Kidney epithelial cell (primary cell): ENCODE data around the gene PFDN6. TPM values are rescaled to one million over a fixed set of nuclear protein-coding genes. Genes with fewer than 3 reads are reported as not detected.
A peak's percentile ranks its signal among the peaks of the same experiment; 100 is the strongest.
"Not testable (repeated sequence)": the region's sequence is repeated elsewhere in the genome, so short reads cannot be mapped to it uniquely, and the experiment has no call there.

Experiments used
- DNase-seq: peaks from one replicate; pipeline ENCODE4 v3.0.0-alpha.2; 2010; ENCODE audit warnings: low read depth
- H3K27me3 ChIP-seq: 2 replicates; pipeline ENCODE4 v1.6.0; 2011; ENCODE audit warnings: low read length; ENCODE audit not compliant: control insufficient read depth, insufficient read depth
- H3K36me3 ChIP-seq: 2 replicates; pipeline ENCODE4 v1.5.1; 2011; ENCODE audit warnings: low read length; ENCODE audit not compliant: control insufficient read depth, insufficient read depth
- H3K4me3 ChIP-seq: 2 replicates; pipeline ENCODE4 v1.5.1; 2011; ENCODE audit warnings: low read depth, mild to moderate bottlenecking, control low read depth, low read length
- CTCF ChIP-seq: IDR thresholded peaks from 2 replicates; pipeline ENCODE4 v1.5.1; 2011; ENCODE audit warnings: mild to moderate bottlenecking, moderate library complexity, low read length, control low read depth, inconsistent platforms; ENCODE audit not compliant: insufficient read depth, poor library complexity, severe bottlenecking
- total RNA-seq: library from RNA; depleted of rRNA; stranded (reverse); fragments of >200 nt; gene quantifications from 2 replicates; pipeline ENCODE4 v1.2.3, GENCODE V29; 2015

The PFDN6 gene
- total RNA-seq, 1 donor from 2014 or later: 51.4 TPM

- Histone ChIP-seq H3K36me3 (peaks cover 4% of the 10 kb centered on the region), H3K4me3 (no peak overlapping the region), H3K27me3 (no peaks in the 10 kb centered on the region)
- DNase-seq: no peak
- TF ChIP-seq CTCF: peak; percentile 95
Measured at GRCh38 chr6:33279971-33280511, 9.4 kb upstream of the PFDN6 start.

GRCh38 chr6:33280539-33280938 lies 8.9 kb upstream of the PFDN6 start:
- no peak for TF ChIP-seq CTCF
- DNase-seq: no peak
- Histone ChIP-seq H3K36me3 (peaks cover 4% of the 10 kb centered on the region), H3K27me3 (no peaks in the 10 kb centered on the region), H3K4me3 (no peak overlapping the region)

GRCh38 chr6:33285214-33285613 lies 4.2 kb upstream of the PFDN6 start:
- not testable (repeated sequence) for H3K4me3 ChIP-seq, H3K36me3 ChIP-seq, DNase-seq, H3K27me3 ChIP-seq

- Histone ChIP-seq H3K36me3 (no peaks in the 10 kb centered on the region), H3K27me3 (no peaks in the 10 kb centered on the region), H3K4me3 (no peak overlapping the region)
- TF ChIP-seq CTCF: no peak
- DNase-seq: no peak
Measured at GRCh38 chr6:33286946-33287914, 2.2 kb upstream of the PFDN6 start.

GRCh38 chr6:33288141-33288920 lies 1.1 kb upstream of the PFDN6 start:
- peak overlapping the region; percentile 83 for H3K4me3 ChIP-seq
- no peak for DNase-seq
- no peaks in the 10 kb centered on the region for H3K36me3 ChIP-seq
- no peak for TF ChIP-seq CTCF
- no peaks in the 10 kb centered on the region for H3K27me3 ChIP-seq

- Histone ChIP-seq H3K27me3 (no peaks in the 10 kb centered on the region), H3K4me3 (peak overlapping the region; percentile 83), H3K36me3 (peaks cover 1% of the 10 kb centered on the region)
- DNase-seq: no peak
- no peak for TF ChIP-seq CTCF
Measured at GRCh38 chr6:33289784-33290315, 449 bp downstream of the PFDN6 start.
